ENCODE measurements around the gene CHAF1B. TPM values are rescaled to one million over a fixed set of nuclear protein-coding genes. Genes with fewer than 3 reads are reported as not detected.

CHAF1B gene
- total and polyA plus RNA-seq, 10 of the 15 experiments (the other 5 are each of a cell fraction or from before 2014, with no cell fraction given) = 5.9 to 31.5 (median 17.3) TPM

DNA sequence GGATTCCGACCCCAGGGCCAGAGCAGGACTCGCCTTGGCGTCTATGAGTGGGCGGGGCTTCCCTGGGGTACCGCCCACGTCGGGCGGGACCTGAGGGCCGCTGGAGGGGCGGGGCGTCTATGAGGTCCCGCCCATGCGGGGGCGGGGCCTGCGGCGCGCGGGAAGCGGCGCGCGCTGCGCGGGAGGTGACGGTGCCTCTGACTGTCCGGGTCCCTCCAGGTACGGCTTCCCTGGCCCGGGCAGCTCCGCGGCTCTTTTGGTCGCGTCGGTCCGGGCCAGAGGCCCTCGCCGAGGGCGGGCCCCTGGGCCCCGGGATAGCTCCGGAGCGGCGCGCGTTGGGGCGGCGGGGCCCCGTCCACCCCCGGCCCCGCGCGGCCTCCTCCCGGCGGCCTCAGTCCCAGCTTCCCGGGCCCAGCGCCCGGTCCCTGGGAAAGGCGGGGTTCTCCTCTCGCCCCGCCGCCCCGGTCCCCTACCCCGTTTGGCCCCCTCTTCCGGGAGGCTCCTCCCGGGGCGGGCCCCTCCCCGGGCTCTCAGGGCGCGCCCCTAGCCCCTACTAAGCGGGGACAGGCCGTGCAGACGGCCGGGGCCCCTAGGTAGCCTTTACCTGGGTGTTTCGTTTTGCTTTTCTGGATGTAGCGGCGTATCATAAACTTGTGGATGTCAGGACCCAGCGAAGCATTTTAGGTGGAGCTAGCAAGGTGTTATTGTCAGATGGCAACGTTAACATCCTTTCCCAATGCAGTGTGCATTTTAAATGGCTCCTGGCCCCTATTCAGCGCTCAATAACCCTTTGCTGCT lies at the start of gene CHAF1B (continued):
- TF ChIP-seq ZZZ3 (IDR thresholded peaks at IDR 0.05; ENCODE audit: control insufficient read depth, insufficient read length, low read depth) (no peak), IKZF1 (conservative IDR thresholded peaks at IDR 0.05) (peak; percentile 67), ESRRA (IDR thresholded peaks at IDR 0.05; ENCODE audit: low read length) (no peak), ZNF24 (IDR thresholded peaks at IDR 0.05) (no peak), RB1 (IDR thresholded peaks at IDR 0.05; ENCODE audit: borderline replicate concordance) (peak; percentile 98; the same call in 1 of the 2 replicates), SREBF1 (IDR thresholded peaks at IDR 0.05; ENCODE audit: low read length) (no peak), GABPA (IDR thresholded peaks at IDR 0.05; ENCODE audit: low read depth) (0 out of 2 replicates have a peak, but pooled peaks have one; percentile 41), DPF2 (IDR thresholded peaks at IDR 0.05) (peak; percentile 56; the same call in 1 of the 2 replicates), STAT1 (conservative IDR thresholded peaks at IDR 0.05) (no peak), LARP7 (IDR thresholded peaks at IDR 0.05) (peak; percentile 79), IKZF2 (IDR thresholded peaks at IDR 0.05) (no peak), TCF3 (IDR thresholded peaks at IDR 0.05; ENCODE audit: borderline replicate concordance, insufficient read depth, low read depth, low read length) (no peak), RBBP5 (conservative IDR thresholded peaks at IDR 0.05) (no peak), GATAD2B (conservative IDR thresholded peaks at IDR 0.05; ENCODE audit: low read depth) (0 out of 2 replicates have a peak, but pooled peaks have one; percentile 67), POLR2A (IDR thresholded peaks at IDR 0.05; ENCODE audit: low read depth, low read length) (peak; percentile 84), PAX5 (IDR thresholded peaks at IDR 0.05; ENCODE audit: borderline replicate concordance, low read depth, low read length) (no peak), CREM (IDR thresholded peaks at IDR 0.05; ENCODE audit: low read depth) (peak; percentile 21; the same call in 1 of the 2 replicates), NRF1 (conservative IDR thresholded peaks at IDR 0.05; ENCODE audit: low read depth, low read length) (0 out of 2 replicates have a peak, but pooled peaks have one; percentile 31), EGR1 (IDR thresholded peaks at IDR 0.05; ENCODE audit: borderline replicate concordance in 1 of 2, low read depth in 2 of 2, low read length in 2 of 2) (peak; percentile 21 to 93), RFX5 (IDR thresholded peaks at IDR 0.05; ENCODE audit: low read depth, low read length) (no peak), NFYB (IDR thresholded peaks at IDR 0.05; ENCODE audit: insufficient read depth, low read depth, low read length) (no peak), PML (IDR thresholded peaks at IDR 0.05; ENCODE audit: low read length) (0 out of 2 replicates have a peak, but pooled peaks have one; percentile 34), YBX1 (IDR thresholded peaks at IDR 0.05) (no peak), ZNF384 (IDR thresholded peaks at IDR 0.05; ENCODE audit: borderline replicate concordance, low read depth, low read length) (no peak), POLR2AphosphoS5 (IDR thresholded peaks at IDR 0.05; ENCODE audit: low read length) (peak; percentile 66)
- TF ChIP-seq, protein P1, sequence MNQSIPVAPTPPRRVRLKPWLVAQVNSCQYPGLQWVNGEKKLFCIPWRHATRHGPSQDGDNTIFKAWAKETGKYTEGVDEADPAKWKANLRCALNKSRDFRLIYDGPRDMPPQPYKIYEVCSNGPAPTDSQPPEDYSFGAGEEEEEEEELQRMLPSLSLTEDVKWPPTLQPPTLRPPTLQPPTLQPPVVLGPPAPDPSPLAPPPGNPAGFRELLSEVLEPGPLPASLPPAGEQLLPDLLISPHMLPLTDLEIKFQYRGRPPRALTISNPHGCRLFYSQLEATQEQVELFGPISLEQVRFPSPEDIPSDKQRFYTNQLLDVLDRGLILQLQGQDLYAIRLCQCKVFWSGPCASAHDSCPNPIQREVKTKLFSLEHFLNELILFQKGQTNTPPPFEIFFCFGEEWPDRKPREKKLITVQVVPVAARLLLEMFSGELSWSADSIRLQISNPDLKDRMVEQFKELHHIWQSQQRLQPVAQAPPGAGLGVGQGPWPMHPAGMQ (IDR thresholded peaks at IDR 0.05; ENCODE audit: borderline replicate concordance) = no peak
- TF ChIP-seq, protein P2, sequence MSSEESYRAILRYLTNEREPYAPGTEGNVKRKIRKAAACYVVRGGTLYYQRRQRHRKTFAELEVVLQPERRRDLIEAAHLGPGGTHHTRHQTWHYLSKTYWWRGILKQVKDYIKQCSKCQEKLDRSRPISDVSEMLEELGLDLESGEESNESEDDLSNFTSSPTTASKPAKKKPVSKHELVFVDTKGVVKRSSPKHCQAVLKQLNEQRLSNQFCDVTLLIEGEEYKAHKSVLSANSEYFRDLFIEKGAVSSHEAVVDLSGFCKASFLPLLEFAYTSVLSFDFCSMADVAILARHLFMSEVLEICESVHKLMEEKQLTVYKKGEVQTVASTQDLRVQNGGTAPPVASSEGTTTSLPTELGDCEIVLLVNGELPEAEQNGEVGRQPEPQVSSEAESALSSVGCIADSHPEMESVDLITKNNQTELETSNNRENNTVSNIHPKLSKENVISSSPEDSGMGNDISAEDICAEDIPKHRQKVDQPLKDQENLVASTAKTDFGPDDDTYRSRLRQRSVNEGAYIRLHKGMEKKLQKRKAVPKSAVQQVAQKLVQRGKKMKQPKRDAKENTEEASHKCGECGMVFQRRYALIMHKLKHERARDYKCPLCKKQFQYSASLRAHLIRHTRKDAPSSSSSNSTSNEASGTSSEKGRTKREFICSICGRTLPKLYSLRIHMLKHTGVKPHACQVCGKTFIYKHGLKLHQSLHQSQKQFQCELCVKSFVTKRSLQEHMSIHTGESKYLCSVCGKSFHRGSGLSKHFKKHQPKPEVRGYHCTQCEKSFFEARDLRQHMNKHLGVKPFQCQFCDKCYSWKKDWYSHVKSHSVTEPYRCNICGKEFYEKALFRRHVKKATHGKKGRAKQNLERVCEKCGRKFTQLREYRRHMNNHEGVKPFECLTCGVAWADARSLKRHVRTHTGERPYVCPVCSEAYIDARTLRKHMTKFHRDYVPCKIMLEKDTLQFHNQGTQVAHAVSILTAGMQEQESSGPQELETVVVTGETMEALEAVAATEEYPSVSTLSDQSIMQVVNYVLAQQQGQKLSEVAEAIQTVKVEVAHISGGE (CRISPR knock-in tag; IDR thresholded peaks at IDR 0.05) = peak; percentile 65
- TF ChIP-seq, protein P3, sequence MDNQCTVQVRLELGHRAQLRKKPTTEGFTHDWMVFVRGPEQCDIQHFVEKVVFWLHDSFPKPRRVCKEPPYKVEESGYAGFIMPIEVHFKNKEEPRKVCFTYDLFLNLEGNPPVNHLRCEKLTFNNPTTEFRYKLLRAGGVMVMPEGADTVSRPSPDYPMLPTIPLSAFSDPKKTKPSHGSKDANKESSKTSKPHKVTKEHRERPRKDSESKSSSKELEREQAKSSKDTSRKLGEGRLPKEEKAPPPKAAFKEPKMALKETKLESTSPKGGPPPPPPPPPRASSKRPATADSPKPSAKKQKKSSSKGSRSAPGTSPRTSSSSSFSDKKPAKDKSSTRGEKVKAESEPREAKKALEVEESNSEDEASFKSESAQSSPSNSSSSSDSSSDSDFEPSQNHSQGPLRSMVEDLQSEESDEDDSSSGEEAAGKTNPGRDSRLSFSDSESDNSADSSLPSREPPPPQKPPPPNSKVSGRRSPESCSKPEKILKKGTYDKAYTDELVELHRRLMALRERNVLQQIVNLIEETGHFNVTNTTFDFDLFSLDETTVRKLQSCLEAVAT (IDR thresholded peaks at IDR 0.05) = no peak

Measured in GM12878 (cell line).